ENCODE results near the gene CDK6. TPM values are rescaled to one million over a fixed set of nuclear protein-coding genes. Genes with fewer than 3 reads are reported as not detected.

Gene CDK6
- 85.1 and 114 TPM in 2 replicates for total RNA-seq

GRCh38 chr7:92836489-92836999, at the start of gene CDK6:
TSS of gene CDK6 (minus strand) at chr7:92836573. CDS start at chr7:92833323, 3,250 bp downstream.

Other genes with a start within 250 kb of the CDK6 start
- 17.4 and 23.5 TPM in 2 replicates for gene FAM133B, start 246.2 kb downstream of the CDK6 start, total RNA-seq